ENCODE measurements around the gene SCRN2.

The SCRN2 gene

GRCh38 chr17:47834756-47835155, 6.3 kb downstream of the SCRN2 start:
- DNase-seq, result no peak
- no peak overlapping the region for H3K4me3 ChIP-seq (ENCODE audit: low read depth, low read length)
- H3K36me3 ChIP-seq, result peaks cover 36% of the 10 kb centered on the region
- no peak overlapping the region for H3K27ac ChIP-seq
- H3K27me3 ChIP-seq (ENCODE audit: insufficient read depth, low read depth, severe bottlenecking), result no peaks in the 10 kb centered on the region
- no peaks in the 10 kb centered on the region for H3K9me3 ChIP-seq (ENCODE audit: severe bottlenecking)
- TF ChIP-seq CTCF (IDR thresholded peaks at IDR 0.05; ENCODE audit: low read depth, low read length), result no peak

- no peaks in the 10 kb centered on the region for H3K9me3 ChIP-seq (ENCODE audit: severe bottlenecking)
- H3K4me3 ChIP-seq (ENCODE audit: low read depth, low read length), result peak overlapping the region; percentile 78
- H3K27me3 ChIP-seq (ENCODE audit: insufficient read depth, low read depth, severe bottlenecking), result no peaks in the 10 kb centered on the region
- no peak for TF ChIP-seq CTCF (IDR thresholded peaks at IDR 0.05; ENCODE audit: low read depth, low read length)
- DNase-seq, result no peak
- peaks cover 26% of the 10 kb centered on the region for H3K36me3 ChIP-seq
- peak overlapping the region; percentile 5 for H3K27ac ChIP-seq
Observed at GRCh38 chr17:47831934-47832327, 9.1 kb downstream of the SCRN2 start.

GRCh38 chr17:47831003-47831933, 9.8 kb downstream of the SCRN2 start, which contains the start of the genes LRRC46 and MRPL10:
LRRC46 (plus strand) TSS chr17:47831670; CDS start chr17:47831990, 320 bp downstream.
MRPL10 (minus strand) TSS chr17:47831541; CDS start chr17:47831511, 30 bp downstream.
- Histone ChIP-seq H3K4me3 (ENCODE audit: low read depth, low read length) (peak within 1 kb of the TSS; percentile 78), H3K36me3 (peaks cover 28% of the 10 kb centered on the region), H3K27ac (peak within 1 kb of the TSS; percentile 70), H3K9me3 (ENCODE audit: severe bottlenecking) (no peaks in the 10 kb centered on the region), H3K27me3 (ENCODE audit: insufficient read depth, low read depth, severe bottlenecking) (no peaks in the 10 kb centered on the region)
- DNase-seq, result peak; percentile 97
- peak; percentile 26; the same call in 1 of the 2 replicates for TF ChIP-seq CTCF (IDR thresholded peaks at IDR 0.05; ENCODE audit: low read depth, low read length)

- Histone ChIP-seq H3K27me3 (ENCODE audit: insufficient read depth, low read depth, severe bottlenecking) (no peaks in the 10 kb centered on the region), H3K4me3 (ENCODE audit: low read depth, low read length) (peak overlapping the region; percentile 78), H3K36me3 (peaks cover 28% of the 10 kb centered on the region), H3K27ac (peak overlapping the region; percentile 70), H3K9me3 (ENCODE audit: severe bottlenecking) (no peaks in the 10 kb centered on the region)
- TF ChIP-seq CTCF (IDR thresholded peaks at IDR 0.05; ENCODE audit: low read depth, low read length), result no peak
- DNase-seq, result peak; percentile 45
Observed at GRCh38 chr17:47830396-47831002, 10.6 kb downstream of the SCRN2 start.

- H3K27me3 ChIP-seq (ENCODE audit: insufficient read depth, low read depth, severe bottlenecking), result no peaks in the 10 kb centered on the region
- H3K27ac ChIP-seq, result no peak overlapping the region
- no peak overlapping the region for H3K4me3 ChIP-seq (ENCODE audit: low read depth, low read length)
- no peak for TF ChIP-seq CTCF (IDR thresholded peaks at IDR 0.05; ENCODE audit: low read depth, low read length)
- no peaks in the 10 kb centered on the region for H3K9me3 ChIP-seq (ENCODE audit: severe bottlenecking)
- H3K36me3 ChIP-seq, result peaks cover 33% of the 10 kb centered on the region
- DNase-seq, result no peak
Observed at GRCh38 chr17:47829870-47830269, 11.2 kb downstream of the SCRN2 start.

All from WERI-Rb-1 (cell line).